ENCODE data around the gene MIB2.

GRCh38 chr1:1605034-1605591 is 10.2 kb upstream of the MIB2 start:
- no peak for TF ChIP-seq EZH2 (IDR thresholded peaks at IDR 0.05; ENCODE audit: borderline replicate concordance)
- TF ChIP-seq EZH2phosphoT487 (IDR thresholded peaks at IDR 0.05; ENCODE audit: low read depth, severe bottlenecking, unreplicated experiment) = no peak

Measured in hepatocyte (in vitro differentiated cells).